HS-27A (cell line): ENCODE results near the gene CPXM2.

ENCODE experiments used
- DNase-seq: peaks from one replicate; pipeline ENCODE4 v3.0.0-alpha.2; 2012; ENCODE audit warnings: low read depth, missing footprints

CPXM2 gene

GRCh38 chr10:123771877-123772644, 119.5 kb downstream of the CPXM2 start:
- DNase-seq: no peak

DNA sequence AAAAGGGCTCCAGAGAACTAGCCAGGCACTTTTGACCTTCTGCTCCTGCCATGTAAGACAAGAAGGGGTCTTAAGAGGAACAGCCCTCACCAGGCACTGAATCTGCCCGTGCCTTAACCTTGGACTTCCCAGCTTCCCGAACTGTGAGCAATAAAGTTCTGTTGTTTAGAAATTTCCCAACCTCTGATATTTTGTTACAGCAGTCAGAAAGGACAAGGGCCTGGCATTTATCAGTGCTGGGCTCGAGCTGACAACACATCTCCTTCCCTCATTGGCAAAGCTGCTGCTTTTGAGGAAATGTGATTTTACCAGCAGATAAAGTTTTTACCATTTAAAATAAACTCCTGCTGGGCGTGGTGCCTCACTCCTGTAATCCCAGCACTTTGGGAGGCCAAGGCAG, 122.0 kb downstream of the CPXM2 start:
- no peak for DNase-seq

GRCh38 chr10:123766761-123767160, 124.8 kb downstream of the CPXM2 start:
- no peak for DNase-seq

- no peak for DNase-seq
Observed at GRCh38 chr10:123766012-123766411, 125.6 kb downstream of the CPXM2 start.

- DNase-seq: no peak
Observed at GRCh38 chr10:123761666-123762230, 129.9 kb downstream of the CPXM2 start.

- no peak for DNase-seq
Observed at GRCh38 chr10:123761038-123761428, 130.6 kb downstream of the CPXM2 start.

GRCh38 chr10:123760356-123761037, 131.1 kb downstream of the CPXM2 start:
- DNase-seq: no peak

DNA sequence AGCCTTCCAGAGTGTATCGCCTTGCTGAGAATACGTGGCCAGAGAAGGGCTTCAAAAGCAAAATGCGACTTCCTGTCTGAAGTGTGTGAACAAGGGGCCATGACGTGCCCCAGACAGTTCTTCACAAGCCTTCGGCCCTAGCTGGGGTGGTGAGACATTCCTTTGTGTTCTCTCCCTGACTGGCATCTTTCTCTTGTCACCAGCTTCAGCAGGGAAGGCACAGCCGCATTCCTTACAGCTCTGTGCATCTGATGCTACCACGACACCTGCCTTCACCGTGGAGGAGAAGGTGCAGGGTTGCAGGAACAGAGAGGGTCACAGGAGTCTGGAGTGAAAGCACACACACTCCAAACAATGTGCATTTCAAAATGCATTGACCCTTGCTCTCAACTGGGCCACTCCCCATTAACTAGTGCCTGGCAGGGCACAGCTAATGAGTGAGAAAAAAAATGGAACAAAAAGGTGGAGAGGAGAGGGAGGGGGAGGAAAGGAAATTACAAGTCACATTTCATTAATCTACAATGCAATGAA, 132.0 kb downstream of the CPXM2 start:
- no peak for DNase-seq

- no peak for DNase-seq
Observed at GRCh38 chr10:123759041-123759440, 132.6 kb downstream of the CPXM2 start.

GRCh38 chr10:123757853-123758252, 133.8 kb downstream of the CPXM2 start:
- DNase-seq: no peak

GRCh38 chr10:123755061-123755460, 136.5 kb downstream of the CPXM2 start:
- no peak for DNase-seq

DNA sequence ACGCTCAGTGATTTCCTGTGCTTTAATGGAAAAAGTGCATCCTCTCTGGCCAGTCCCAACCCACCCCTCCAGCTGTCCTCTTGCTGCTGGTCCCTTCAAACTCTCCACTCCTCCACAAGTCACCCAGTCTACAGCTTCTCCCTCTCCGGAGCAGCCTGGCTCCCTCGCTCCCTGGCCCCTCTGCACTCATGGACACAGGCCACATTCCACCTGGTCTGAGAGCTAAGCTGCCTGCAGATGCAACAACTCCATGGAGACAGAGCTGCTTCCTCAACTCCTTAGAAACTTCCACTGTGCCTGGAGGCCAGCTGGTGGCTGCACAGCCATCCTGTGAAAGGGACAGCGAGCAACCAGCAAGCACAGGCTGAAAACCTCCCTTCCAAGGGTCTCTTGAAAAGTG, 137.5 kb downstream of the CPXM2 start:
- no peak for DNase-seq

DNA sequence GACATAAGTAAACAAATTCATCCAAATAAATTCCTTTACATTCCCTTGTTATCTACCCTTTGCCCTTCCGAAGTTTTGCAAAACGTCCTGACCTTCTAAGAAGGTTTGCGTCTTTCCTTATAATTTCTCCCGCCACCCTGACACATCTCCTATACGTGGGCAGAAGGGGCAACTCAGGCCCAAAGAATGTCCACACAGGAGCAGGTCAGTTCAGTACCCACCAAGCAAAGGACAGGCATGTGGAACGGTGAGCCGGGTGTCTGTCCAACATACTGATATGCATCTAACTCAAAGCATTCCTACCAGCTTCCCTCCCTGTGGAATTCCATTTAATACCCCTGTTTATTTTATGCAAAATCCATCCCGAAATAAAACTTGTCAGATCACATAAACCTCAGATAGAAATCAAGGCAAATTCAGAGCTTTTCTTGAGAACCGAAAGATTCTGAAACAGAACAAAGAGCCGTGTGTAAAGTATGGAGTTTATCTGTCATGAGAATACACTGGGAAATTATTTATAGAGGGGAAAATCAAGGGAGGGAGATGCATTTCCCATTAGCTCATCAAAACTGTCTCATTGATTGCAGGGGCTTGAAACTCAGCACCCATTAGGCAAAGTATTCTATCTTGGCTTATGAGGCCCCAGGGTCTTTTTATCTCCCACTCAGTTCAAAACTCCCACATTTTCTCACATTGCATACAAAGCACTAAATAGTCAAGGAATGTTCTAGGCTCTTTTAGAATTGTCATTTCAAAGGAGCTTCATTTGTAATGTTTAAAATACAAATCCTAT, 140.1 kb downstream of the CPXM2 start:
- no peak for DNase-seq

DNA sequence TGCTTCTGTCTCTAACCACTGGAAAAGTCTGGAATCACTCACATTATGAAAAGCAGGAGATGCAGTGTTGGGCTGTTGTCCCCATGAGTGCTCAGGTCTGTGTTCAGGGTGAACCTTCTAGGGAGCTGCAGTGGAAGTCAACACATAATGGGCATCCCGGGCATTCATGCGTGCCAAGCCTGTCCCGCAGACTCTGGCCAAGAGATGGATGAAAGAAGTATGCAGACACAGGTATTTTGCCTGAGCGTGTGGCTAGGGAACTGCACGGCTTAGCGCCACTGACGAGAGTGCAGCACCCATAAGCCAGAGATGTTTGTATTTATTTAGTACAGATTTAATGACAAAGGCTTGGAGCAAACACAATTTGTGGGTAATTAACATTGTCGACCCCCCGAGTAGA, 140.7 kb downstream of the CPXM2 start:
- DNase-seq: no peak

- no peak for DNase-seq
Observed at GRCh38 chr10:123748711-123749110, 142.9 kb downstream of the CPXM2 start.

DNA sequence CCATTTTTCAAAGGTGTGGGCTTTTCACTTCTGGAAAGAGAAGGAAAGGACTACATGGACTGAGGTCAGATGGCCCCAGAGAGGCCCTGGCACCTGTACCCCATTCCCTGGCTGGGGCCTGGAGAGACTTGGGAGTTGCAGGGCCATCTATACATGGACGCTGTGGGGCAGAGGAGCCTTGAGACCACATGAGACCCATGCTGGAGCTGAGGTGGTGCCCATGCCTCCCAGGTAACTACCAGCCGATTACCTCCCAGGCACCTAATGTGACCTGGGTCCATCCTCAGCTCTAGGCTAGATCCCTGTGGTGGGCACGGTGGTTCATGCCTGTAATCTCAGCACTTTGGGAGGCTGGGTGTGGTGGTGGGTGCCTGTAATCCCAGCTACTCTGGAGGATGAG, 144.2 kb downstream of the CPXM2 start:
- DNase-seq: no peak

DNA sequence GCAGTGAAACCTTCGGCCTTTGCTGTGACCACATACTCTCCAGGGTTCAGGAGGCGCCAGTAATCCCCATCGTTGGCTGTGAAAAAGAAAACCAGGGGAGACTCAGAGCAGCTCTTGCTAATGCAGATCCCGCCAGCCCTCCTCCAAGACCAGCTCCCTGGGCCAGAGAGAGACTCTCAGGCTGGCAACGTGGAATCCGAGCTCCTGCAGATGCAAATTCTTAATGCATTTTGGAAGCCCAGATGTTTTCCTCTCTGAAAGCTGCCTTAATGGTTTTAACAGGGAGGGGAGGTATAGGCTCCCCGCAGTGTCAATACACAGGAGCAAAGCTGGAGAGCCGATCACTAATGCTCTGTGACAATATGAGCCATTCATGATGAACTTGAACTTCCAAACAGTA, 144.7 kb downstream of the CPXM2 start:
- DNase-seq: no peak

DNA sequence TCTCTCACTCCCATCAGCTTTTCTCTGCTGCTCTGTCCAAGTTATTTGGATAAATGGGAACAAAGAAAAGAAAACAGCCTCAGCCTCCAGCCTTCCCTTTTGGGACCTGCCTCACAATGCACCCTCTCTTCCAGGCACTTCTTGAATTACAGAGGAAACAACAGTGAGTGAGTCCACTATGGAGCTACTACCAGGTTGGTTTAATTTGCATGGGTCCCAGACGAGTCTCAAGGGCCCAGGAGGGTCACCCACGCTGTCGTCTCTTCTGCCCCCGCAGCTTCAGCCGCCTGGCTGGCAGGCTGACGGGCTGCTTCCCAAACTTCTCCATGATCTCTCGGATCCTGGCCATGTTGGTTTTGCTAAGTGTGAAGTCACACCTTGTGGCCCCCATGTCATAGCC, 145.1 kb downstream of the CPXM2 start:
- DNase-seq: no peak

DNA sequence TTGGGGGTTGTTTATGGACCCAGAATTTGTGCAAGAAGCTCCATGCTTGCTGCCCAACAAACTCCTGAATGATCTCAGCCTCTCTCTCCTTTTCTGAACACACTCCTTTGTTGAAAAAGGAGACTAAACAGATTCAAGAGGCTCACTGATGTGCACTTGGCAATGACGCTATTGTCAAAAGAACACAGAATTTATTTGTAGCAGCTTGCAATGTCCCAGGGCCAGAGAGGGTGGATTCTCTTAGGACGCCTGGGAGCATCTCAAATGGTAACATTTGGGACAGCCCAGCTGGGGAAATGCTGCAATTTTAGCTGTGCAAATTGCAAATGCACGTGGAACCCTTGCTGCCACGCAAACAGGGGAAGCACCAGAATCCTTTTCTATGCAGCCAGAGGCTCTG, 145.5 kb downstream of the CPXM2 start:
- no peak for DNase-seq

GRCh38 chr10:123744224-123744536, 147.4 kb downstream of the CPXM2 start:
- no peak for DNase-seq

DNA sequence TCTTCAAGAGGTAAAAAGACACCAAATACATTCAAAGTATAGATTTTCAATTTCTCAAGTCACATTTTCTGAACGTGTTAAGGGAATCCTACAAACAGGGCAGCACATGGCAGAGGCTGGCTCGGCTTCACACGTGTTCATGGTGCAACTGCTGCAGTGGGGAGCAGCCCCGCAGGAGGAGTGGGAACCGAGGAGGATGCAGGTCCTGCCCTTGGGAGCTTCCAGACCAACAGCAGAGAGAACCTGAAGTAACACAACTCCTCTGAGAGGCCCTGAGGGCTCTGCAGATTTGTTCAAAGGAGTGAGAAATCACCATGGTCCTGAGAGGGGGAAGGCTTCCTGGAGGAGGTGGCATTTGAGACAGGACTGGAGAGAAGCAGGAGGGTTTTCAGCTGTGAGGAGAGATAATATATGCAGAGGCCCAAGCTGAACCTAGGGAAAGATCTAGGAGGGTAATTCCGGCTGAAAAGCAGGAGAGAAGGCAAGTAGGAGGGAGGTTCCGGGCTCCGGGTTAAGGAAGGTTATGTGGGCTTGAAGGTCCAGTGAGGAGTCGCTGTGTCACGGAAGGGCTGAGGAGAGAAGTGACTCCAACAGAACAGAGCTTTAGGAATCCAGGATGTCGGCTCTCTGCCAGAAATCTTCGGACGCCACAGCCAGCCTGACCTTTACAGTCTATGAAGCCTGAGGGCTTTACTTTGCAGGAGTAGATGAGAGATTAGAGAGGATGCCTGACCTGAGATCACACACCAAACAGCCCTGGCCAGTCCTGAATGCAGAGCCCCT, 148.0 kb downstream of the CPXM2 start:
- no peak for DNase-seq
